Brain microvascular endothelial cell (primary cell): ENCODE data around the gene CLSTN2.

ENCODE experiments used
- DNase-seq: peaks from one replicate; pipeline ENCODE4 v3.0.0-alpha.2; 2020
- H3K27ac ChIP-seq: fragments of 250-450 bp; sonication (Bioruptor Pico); 2 replicates; pipeline ENCODE4 v1.5.1; 2020; ENCODE audit warnings: mild to moderate bottlenecking, moderate library complexity
- H3K27me3 ChIP-seq: fragments of 250-450 bp; sonication (Bioruptor Pico); replicated peaks from 2 replicates; pipeline ENCODE4 v1.5.1; 2020; ENCODE audit warnings: mild to moderate bottlenecking
- H3K36me3 ChIP-seq: fragments of 250-450 bp; sonication (Bioruptor Pico); replicated peaks from 2 replicates; pipeline ENCODE4 v1.5.1; 2020; ENCODE audit warnings: mild to moderate bottlenecking
- H3K4me3 ChIP-seq: 2 replicates; pipeline ENCODE4 v1.5.1; 2011; ENCODE audit warnings: low read depth, mild to moderate bottlenecking, control low read depth, low read length, moderate library complexity
- in situ Hi-C: cut with HindIII; loops from 2 replicates; pipeline ENCODE4 v1.10.0; 2017; ENCODE audit warnings: low sequenced_read_pairs, low pct_ligation_motif_present
- TF ChIP-seq, protein P1 (sequence below): IDR thresholded peaks from 2 replicates; pipeline ENCODE4 v1.5.1; 2011; ENCODE audit warnings: low read depth, mild to moderate bottlenecking, moderate library complexity, low read length, control low read depth, inconsistent platforms; ENCODE audit errors: missing control alignments

Gene CLSTN2

DNA sequence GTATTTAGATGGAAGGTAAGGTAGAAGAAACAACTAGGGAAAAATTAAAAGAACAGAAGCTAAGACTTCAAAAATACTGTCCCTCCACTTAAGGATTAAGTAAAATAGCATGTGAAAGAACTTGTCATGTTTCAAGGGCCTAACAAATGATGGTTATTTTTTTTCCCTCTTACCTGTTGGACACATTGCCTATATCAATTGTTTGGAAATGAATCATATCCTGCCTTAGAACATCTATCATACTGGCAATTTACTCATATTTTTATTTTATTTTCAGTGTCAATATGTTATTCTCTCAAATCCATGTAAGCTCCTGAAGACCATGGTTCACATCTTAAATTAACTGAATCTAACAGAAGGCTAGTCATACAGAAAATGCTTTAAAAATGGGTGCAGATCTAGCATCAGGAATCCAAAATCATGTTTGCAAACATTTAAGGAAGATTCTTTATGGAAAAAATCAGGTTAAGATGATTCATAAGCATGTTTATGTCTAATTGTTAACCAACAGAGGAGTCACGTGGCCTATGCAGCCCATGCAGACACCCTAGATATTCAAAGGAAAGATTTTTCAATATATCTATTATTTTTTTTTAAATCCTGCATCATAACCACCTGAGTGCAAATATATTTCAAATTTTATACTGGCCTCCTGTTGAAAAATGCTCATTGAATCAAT is 607.1 kb downstream of the CLSTN2 start:
- no peak for DNase-seq
- Histone ChIP-seq H3K27ac (no peak overlapping the region), H3K4me3 (no peak overlapping the region), H3K27me3 (no peaks in the 10 kb centered on the region), H3K36me3 (no peaks in the 10 kb centered on the region)
- TF ChIP-seq, protein P1, sequence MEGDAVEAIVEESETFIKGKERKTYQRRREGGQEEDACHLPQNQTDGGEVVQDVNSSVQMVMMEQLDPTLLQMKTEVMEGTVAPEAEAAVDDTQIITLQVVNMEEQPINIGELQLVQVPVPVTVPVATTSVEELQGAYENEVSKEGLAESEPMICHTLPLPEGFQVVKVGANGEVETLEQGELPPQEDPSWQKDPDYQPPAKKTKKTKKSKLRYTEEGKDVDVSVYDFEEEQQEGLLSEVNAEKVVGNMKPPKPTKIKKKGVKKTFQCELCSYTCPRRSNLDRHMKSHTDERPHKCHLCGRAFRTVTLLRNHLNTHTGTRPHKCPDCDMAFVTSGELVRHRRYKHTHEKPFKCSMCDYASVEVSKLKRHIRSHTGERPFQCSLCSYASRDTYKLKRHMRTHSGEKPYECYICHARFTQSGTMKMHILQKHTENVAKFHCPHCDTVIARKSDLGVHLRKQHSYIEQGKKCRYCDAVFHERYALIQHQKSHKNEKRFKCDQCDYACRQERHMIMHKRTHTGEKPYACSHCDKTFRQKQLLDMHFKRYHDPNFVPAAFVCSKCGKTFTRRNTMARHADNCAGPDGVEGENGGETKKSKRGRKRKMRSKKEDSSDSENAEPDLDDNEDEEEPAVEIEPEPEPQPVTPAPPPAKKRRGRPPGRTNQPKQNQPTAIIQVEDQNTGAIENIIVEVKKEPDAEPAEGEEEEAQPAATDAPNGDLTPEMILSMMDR = no peak
- in situ Hi-C loops = no loop called here

DNA sequence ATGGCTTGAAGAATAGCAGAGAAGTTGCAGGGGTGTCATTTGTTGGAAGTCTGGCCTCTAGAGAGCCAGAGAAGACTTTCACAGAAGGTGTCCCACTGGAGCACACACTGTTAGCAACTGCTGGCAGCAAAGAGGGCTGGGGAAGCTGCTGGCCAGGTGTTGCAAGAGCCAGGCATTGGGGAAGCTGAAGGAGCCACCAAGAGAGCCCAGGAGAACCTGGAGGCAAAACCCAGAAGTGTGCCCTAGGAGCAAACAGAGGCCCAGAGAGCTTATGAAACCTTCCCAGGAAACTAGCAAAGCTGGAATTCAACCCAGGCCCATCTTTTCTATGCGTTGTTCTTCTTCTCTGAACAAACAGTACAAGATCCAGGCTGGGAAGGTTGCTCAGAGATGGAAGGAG is 610.2 kb downstream of the CLSTN2 start:
- Histone ChIP-seq H3K27ac (no peak overlapping the region), H3K36me3 (no peaks in the 10 kb centered on the region), H3K27me3 (no peaks in the 10 kb centered on the region), H3K4me3 (no peak overlapping the region)
- DNase-seq = no peak
- in situ Hi-C loops = no loop called here
- TF ChIP-seq, protein P1 = no peak

DNA sequence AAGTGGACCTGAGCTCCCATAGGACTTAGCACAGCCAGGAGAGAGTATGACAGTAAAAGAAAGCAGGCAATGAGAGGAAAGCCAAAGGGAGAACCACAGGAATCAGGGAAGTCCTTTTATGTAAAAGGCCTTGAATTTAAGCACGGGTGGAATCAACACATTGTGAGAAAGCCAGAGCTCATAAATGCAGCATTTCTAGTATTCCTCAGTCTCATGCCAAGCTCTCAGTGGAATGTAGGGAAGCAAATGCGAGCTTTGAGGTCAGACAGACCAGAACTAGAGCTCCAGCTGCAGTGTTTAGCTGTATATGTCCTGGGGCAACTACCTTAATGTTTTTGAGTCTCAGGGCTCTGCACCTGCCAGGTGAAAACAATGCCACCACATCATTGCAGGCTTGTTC is 610.8 kb downstream of the CLSTN2 start:
- Histone ChIP-seq H3K4me3 (no peak overlapping the region), H3K27ac (no peak overlapping the region), H3K27me3 (no peaks in the 10 kb centered on the region), H3K36me3 (no peaks in the 10 kb centered on the region)
- no peak for DNase-seq
- in situ Hi-C loops = no loop called here
- TF ChIP-seq, protein P1 = no peak

DNA sequence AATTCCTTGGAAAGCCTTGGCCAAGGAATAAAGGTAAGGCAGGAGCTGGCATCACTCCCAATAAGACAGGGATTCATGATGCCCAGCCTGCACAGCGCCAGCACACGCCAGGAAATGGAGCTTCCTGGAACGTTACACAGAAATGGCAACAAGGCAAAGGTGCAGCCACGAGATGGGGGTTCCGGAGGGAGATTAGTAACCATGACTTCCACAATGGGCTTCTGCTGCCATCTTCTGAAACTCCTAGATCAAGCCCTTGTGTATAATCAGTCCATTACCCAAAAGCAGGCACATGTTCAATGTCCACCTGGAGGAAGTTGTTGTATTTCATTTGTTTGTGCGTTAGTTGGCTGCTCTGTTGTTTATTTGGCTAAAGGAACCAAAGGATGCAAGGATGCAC is 611.7 kb downstream of the CLSTN2 start:
- no peak for DNase-seq
- Histone ChIP-seq H3K27ac (no peak overlapping the region), H3K27me3 (no peaks in the 10 kb centered on the region), H3K36me3 (no peaks in the 10 kb centered on the region), H3K4me3 (no peak overlapping the region)
- in situ Hi-C loops = no loop called here
- TF ChIP-seq, protein P1 = peak; percentile 18

DNA sequence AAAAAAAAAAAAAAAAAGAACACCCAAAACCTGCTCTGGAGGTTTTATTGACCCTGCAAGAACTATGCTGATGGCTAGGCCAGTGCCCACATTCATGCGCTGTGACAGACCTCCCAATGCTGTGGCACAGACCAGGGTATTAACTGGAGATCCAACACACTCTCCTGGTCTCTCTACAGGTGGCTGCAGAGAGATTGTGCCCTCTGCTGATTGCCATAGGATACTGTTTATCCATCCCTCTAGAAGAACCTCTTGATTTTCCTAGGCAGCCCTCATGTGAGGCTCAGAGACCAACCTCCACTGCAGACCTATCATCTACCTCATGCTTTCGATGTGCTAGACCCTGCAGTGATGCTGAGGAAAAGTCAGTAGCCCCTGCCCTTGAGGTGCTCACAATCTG is 617.4 kb downstream of the CLSTN2 start:
- TF ChIP-seq, protein P1 = peak; percentile 46
- Histone ChIP-seq H3K27me3 (no peaks in the 10 kb centered on the region), H3K27ac (no peak overlapping the region), H3K36me3 (no peaks in the 10 kb centered on the region), H3K4me3 (no peak overlapping the region)
- DNase-seq = no peak
- in situ Hi-C loops = no loop called here

DNA sequence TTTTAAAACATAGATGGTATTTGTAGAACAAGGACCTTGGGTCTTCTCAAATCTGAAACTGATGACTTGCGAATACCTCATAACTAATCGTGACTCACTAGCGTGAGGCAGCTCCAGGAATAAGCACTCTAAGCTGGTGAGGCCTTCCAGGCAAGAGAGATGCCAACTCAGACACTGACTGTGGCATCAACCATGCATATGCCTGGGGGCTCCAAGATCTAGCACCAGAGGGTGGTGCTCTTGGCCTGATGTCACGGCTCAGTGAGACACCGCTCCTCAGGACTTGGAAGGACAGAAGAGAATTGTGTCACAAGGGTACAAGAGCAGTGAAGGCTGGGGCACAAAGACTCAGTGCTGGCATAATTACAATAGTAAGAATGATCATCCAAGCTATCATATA is 617.9 kb downstream of the CLSTN2 start:
- TF ChIP-seq, protein P1 = peak; percentile 35
- no peaks in the 10 kb centered on the region for H3K36me3 ChIP-seq
- in situ Hi-C loops = no loop called here
- no peak for DNase-seq
- H3K27ac ChIP-seq = no peak overlapping the region
- H3K4me3 ChIP-seq = no peak overlapping the region
- H3K27me3 ChIP-seq = no peaks in the 10 kb centered on the region
